CD4-positive, alpha-beta T cell treated with Interleukin-17A for 1 hour (primary cell): Measurements from ENCODE around the gene RIPK3.

ENCODE experiments used
- DNase-seq: peaks from one replicate; pipeline ENCODE4 v3.0.0-alpha.2; 2020

The RIPK3 gene

GRCh38 chr14:24316597-24316950 is 23.2 kb downstream of the RIPK3 start:
- DNase-seq: no peak

GRCh38 chr14:24315807-24316596 is 23.8 kb downstream of the RIPK3 start:
- DNase-seq: no peak

GRCh38 chr14:24315243-24315806 is 24.5 kb downstream of the RIPK3 start:
- DNase-seq: no peak

GRCh38 chr14:24314377-24315193 is 25.2 kb downstream of the RIPK3 start:
- DNase-seq: no peak

GRCh38 chr14:24313913-24314312 is 25.9 kb downstream of the RIPK3 start:
- no peak for DNase-seq

GRCh38 chr14:24312736-24313507 is 26.9 kb downstream of the RIPK3 start:
- peak; percentile 69 for DNase-seq

GRCh38 chr14:24311837-24312615 is 27.8 kb downstream of the RIPK3 start:
- no peak for DNase-seq

GRCh38 chr14:24310646-24311604 is 28.9 kb downstream of the RIPK3 start, which contains the start of gene LTB4R:
LTB4R (plus strand) TSS chr14:24311502; CDS start chr14:24315652, 4,150 bp downstream.
- peak; percentile 79 for DNase-seq

- no peak for DNase-seq
Observed at GRCh38 chr14:24310265-24310645, 29.5 kb downstream of the RIPK3 start.

GRCh38 chr14:24309538-24310264 is 30.1 kb downstream of the RIPK3 start, which contains the start of gene LTB4R2:
LTB4R2 (plus strand) TSS chr14:24310140; CDS start chr14:24310665, 525 bp downstream.
- no peak for DNase-seq

GRCh38 chr14:24308342-24309124 is 31.3 kb downstream of the RIPK3 start:
- no peak for DNase-seq

- DNase-seq: peak; percentile 75
Observed at GRCh38 chr14:24307575-24308341, 32.0 kb downstream of the RIPK3 start, which contains the start of gene CIDEB. CIDEB (minus strand) TSS chr14:24307977; CDS start chr14:24307858, 119 bp downstream.

- DNase-seq: no peak
Observed at GRCh38 chr14:24307156-24307574, 32.6 kb downstream of the RIPK3 start.

- no peak for DNase-seq
Observed at GRCh38 chr14:24304019-24304387, 35.8 kb downstream of the RIPK3 start.

- no peak for DNase-seq
Observed at GRCh38 chr14:24300326-24300980, 39.3 kb downstream of the RIPK3 start.

- peak; percentile 92 for DNase-seq
Observed at GRCh38 chr14:24299255-24300191, 40.3 kb downstream of the RIPK3 start, which contains the start of the genes DHRS1 and NOP9. DHRS1 (minus strand) TSS chr14:24299780; CDS start chr14:24299106, 674 bp downstream. NOP9 (plus strand) TSS chr14:24299850; CDS start chr14:24299955, 105 bp downstream.
